Neural cell (in vitro differentiated cells): ENCODE results near the gene BNC2. TPM values are rescaled to one million over a fixed set of nuclear protein-coding genes. Genes with fewer than 3 reads are reported as not detected.

Experiments used
- H2AFZ ChIP-seq: fragments of 200-600, 300-800 bp; sonication (generic), shearing (Covaris generic); 2 replicates; pipeline ENCODE4 v1.6.0; 2014; ENCODE audit warnings: low read depth, mild to moderate bottlenecking, antibody characterized with exemption, low read length, moderate library complexity
- H3F3A ChIP-seq: fragments of 200-600 bp; shearing (Covaris generic); 2 replicates; pipeline ENCODE4 v1.6.1; 2016; ENCODE audit warnings: mild to moderate bottlenecking, moderate library complexity, mixed read lengths, antibody characterized with exemption, low read length; ENCODE audit not compliant: insufficient read depth, poor library complexity, severe bottlenecking
- H3K27ac ChIP-seq: fragments of 200-600, 300-800 bp; sonication (generic), shearing (Covaris generic); 2 replicates; pipeline ENCODE4 v1.5.1; 2014; ENCODE audit warnings: mild to moderate bottlenecking, low read length, moderate library complexity
- H3K27me3 ChIP-seq: fragments of 300-800, 200-600 bp; sonication (generic), shearing (Covaris generic); 2 replicates; pipeline ENCODE4 v1.6.0; 2014; ENCODE audit warnings: mild to moderate bottlenecking, low read depth, low read length, moderate library complexity; ENCODE audit not compliant: insufficient read depth
- H3K36me3 ChIP-seq: fragments of 300-800, 200-600 bp; sonication (generic), shearing (Covaris generic); 2 replicates; pipeline ENCODE4 v1.5.1; 2014; ENCODE audit warnings: mild to moderate bottlenecking, antibody characterized with exemption, low read length, moderate library complexity; ENCODE audit not compliant: insufficient read depth
- H3K4me2 ChIP-seq: fragments of 300-800, 200-600 bp; sonication (generic), shearing (Covaris generic); 2 replicates; pipeline ENCODE4 v1.6.0; 2014; ENCODE audit warnings: mild to moderate bottlenecking, low read length
- H3K4me3 ChIP-seq: fragments of 300-800, 200-600 bp; sonication (generic), shearing (Covaris generic); 2 replicates; pipeline ENCODE4 v1.5.1; 2014; ENCODE audit warnings: mild to moderate bottlenecking, low read length, moderate library complexity
- H3K79me2 ChIP-seq: fragments of 200-600 bp; shearing (Covaris generic); replicated peaks from 2 replicates; pipeline ENCODE4 v1.6.0; 2014; ENCODE audit warnings: mild to moderate bottlenecking, low read length, moderate library complexity; ENCODE audit not compliant: insufficient read depth
- H3K9ac ChIP-seq: fragments of 300-800, 200-600 bp; sonication (generic), shearing (Covaris generic); 2 replicates; pipeline ENCODE4 v1.6.1; 2016; ENCODE audit warnings: mild to moderate bottlenecking, low read length, mixed read lengths
- H3K9me2 ChIP-seq: fragments of 200-600 bp; shearing (Covaris generic); 2 replicates; pipeline ENCODE4 v1.6.1; 2016; ENCODE audit warnings: mild to moderate bottlenecking, low read length, mixed read lengths; ENCODE audit not compliant: insufficient read depth
- H3K9me3 ChIP-seq: fragments of 200-600, 300-800 bp; sonication (generic), shearing (Covaris generic); 2 replicates; pipeline ENCODE4 v1.6.1; 2016; ENCODE audit warnings: mild to moderate bottlenecking, mixed run types, low read length, moderate library complexity, mixed read lengths
- H4K20me1 ChIP-seq: fragments of 200-600 bp; shearing (Covaris generic); 2 replicates; pipeline ENCODE4 v1.6.1; 2016; ENCODE audit warnings: mild to moderate bottlenecking, mixed run types; ENCODE audit not compliant: insufficient read depth
- EP300 ChIP-seq: fragments of 450-650 bp; conservative IDR thresholded peaks from 2 replicates; pipeline ENCODE4 v1.6.1; 2014; ENCODE audit warnings: antibody characterized with exemption, mild to moderate bottlenecking, moderate library complexity; ENCODE audit not compliant: poor library complexity, severe bottlenecking
- EZH2 ChIP-seq: fragments of 200-600, 300-800 bp; shearing (Covaris generic), sonication (generic); IDR thresholded peaks from 2 replicates; pipeline ENCODE4 v1.6.1; 2014; ENCODE audit warnings: antibody characterized with exemption, low read length, borderline replicate concordance, mild to moderate bottlenecking; ENCODE audit not compliant: insufficient read depth, poor library complexity, severe bottlenecking
- MXI1 ChIP-seq: fragments of 450-650 bp; conservative IDR thresholded peaks from 2 replicates; pipeline ENCODE4 v1.6.1; 2014; ENCODE audit warnings: antibody characterized with exemption, mild to moderate bottlenecking; ENCODE audit not compliant: poor library complexity, severe bottlenecking
- POLR2AphosphoS5 ChIP-seq: IDR thresholded peaks from 2 replicates; pipeline ENCODE4 v1.6.1; 2012
- RAD21 ChIP-seq: fragments of 450-650 bp; conservative IDR thresholded peaks from 2 replicates; pipeline ENCODE4 v1.6.1; 2014; ENCODE audit warnings: antibody characterized with exemption, mild to moderate bottlenecking, moderate library complexity
- SMC3 ChIP-seq: fragments of 450-650 bp; conservative IDR thresholded peaks from 2 replicates; pipeline ENCODE4 v1.6.1; 2014; ENCODE audit warnings: antibody characterized with exemption, mild to moderate bottlenecking, moderate library complexity; ENCODE audit not compliant: poor library complexity
- TAF1 ChIP-seq: IDR thresholded peaks from 2 replicates; pipeline ENCODE4 v1.6.1; 2012; ENCODE audit warnings: low read depth
- polyA plus RNA-seq: library from polyadenylated mRNA; depleted of rRNA; stranded (reverse); fragments of >200 nt; gene quantifications from 2 replicates; pipeline ENCODE4 v1.2.3, GENCODE V29; 2014
- TF ChIP-seq, protein P1 (sequence below): IDR thresholded peaks from 2 replicates; pipeline ENCODE4 v1.6.1; 2012; ENCODE audit warnings: borderline replicate concordance
- TF ChIP-seq, protein P2 (sequence below): fragments of 450-650 bp; IDR thresholded peaks from 2 replicates; pipeline ENCODE4 v1.5.1; 2014; ENCODE audit warnings: antibody characterized with exemption, mild to moderate bottlenecking, moderate library complexity; ENCODE audit not compliant: poor library complexity, severe bottlenecking

The BNC2 gene
- polyA plus RNA-seq, 1 donor from 2014 or later: 1.3 TPM

DNA sequence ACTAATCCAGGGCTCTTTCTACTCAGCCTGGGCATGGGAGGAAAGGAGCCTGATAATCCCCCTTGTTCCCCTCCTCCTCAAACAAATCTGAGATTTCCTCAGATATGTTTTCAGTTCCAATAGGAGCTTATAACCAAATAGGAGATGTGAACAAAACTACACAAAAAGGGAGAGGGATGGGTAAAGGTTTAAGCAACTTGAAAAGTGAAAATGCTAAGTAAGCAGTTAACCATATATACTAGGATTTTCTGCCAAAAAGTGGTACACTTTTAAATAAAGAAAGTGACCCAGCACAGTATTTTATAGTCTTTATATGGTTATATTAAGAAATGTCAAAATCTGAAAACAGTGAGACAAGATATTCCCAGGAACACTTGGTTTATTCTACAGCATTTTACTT lies 275.7 kb downstream of the BNC2 start:
- Histone ChIP-seq H3K4me3 (no peak overlapping the region), H3K27ac (no peak overlapping the region), H3K4me2 (no peak overlapping the region), H3K9me2 (no peaks in the 10 kb centered on the region), H3K9me3 (no peaks in the 10 kb centered on the region), H3K36me3 (no peaks in the 10 kb centered on the region), H3K79me2 (no peaks in the 10 kb centered on the region), H3F3A (no peaks in the 10 kb centered on the region), H2AFZ (no peak overlapping the region), H3K9ac (no peak overlapping the region), H3K27me3 (no peaks in the 10 kb centered on the region), H4K20me1 (no peaks in the 10 kb centered on the region)
- TF ChIP-seq EP300 (no peak), TAF1 (no peak), EZH2 (no peak), SMC3 (no peak), POLR2AphosphoS5 (no peak), RAD21 (no peak), MXI1 (no peak)
- TF ChIP-seq, protein P1, sequence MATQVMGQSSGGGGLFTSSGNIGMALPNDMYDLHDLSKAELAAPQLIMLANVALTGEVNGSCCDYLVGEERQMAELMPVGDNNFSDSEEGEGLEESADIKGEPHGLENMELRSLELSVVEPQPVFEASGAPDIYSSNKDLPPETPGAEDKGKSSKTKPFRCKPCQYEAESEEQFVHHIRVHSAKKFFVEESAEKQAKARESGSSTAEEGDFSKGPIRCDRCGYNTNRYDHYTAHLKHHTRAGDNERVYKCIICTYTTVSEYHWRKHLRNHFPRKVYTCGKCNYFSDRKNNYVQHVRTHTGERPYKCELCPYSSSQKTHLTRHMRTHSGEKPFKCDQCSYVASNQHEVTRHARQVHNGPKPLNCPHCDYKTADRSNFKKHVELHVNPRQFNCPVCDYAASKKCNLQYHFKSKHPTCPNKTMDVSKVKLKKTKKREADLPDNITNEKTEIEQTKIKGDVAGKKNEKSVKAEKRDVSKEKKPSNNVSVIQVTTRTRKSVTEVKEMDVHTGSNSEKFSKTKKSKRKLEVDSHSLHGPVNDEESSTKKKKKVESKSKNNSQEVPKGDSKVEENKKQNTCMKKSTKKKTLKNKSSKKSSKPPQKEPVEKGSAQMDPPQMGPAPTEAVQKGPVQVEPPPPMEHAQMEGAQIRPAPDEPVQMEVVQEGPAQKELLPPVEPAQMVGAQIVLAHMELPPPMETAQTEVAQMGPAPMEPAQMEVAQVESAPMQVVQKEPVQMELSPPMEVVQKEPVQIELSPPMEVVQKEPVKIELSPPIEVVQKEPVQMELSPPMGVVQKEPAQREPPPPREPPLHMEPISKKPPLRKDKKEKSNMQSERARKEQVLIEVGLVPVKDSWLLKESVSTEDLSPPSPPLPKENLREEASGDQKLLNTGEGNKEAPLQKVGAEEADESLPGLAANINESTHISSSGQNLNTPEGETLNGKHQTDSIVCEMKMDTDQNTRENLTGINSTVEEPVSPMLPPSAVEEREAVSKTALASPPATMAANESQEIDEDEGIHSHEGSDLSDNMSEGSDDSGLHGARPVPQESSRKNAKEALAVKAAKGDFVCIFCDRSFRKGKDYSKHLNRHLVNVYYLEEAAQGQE: no peak
- TF ChIP-seq, protein P2, sequence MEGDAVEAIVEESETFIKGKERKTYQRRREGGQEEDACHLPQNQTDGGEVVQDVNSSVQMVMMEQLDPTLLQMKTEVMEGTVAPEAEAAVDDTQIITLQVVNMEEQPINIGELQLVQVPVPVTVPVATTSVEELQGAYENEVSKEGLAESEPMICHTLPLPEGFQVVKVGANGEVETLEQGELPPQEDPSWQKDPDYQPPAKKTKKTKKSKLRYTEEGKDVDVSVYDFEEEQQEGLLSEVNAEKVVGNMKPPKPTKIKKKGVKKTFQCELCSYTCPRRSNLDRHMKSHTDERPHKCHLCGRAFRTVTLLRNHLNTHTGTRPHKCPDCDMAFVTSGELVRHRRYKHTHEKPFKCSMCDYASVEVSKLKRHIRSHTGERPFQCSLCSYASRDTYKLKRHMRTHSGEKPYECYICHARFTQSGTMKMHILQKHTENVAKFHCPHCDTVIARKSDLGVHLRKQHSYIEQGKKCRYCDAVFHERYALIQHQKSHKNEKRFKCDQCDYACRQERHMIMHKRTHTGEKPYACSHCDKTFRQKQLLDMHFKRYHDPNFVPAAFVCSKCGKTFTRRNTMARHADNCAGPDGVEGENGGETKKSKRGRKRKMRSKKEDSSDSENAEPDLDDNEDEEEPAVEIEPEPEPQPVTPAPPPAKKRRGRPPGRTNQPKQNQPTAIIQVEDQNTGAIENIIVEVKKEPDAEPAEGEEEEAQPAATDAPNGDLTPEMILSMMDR: no peak

DNA sequence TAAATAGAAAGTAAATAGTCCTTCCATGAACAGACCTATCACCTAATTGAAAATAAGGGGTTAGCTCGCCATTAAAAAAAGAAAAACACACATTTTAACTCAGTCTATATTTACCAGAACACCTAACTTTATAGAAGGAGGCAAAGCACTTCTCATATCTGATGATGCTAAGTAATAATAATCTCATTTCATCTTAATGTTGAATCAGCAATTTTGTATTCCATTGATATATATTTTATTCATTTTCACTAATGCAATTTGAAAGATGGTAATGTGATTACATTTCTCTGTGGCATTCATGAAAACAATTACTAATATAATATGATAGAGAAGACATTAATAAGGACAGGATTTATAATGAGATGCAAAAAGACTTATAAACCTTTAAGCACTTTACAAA lies 276.7 kb downstream of the BNC2 start:
- Histone ChIP-seq H3F3A (no peaks in the 10 kb centered on the region), H3K36me3 (no peaks in the 10 kb centered on the region), H3K27ac (no peak overlapping the region), H3K9me3 (no peaks in the 10 kb centered on the region), H3K79me2 (no peaks in the 10 kb centered on the region), H3K9me2 (no peaks in the 10 kb centered on the region), H4K20me1 (no peaks in the 10 kb centered on the region), H3K4me2 (no peak overlapping the region), H2AFZ (no peak overlapping the region), H3K9ac (no peak overlapping the region), H3K27me3 (no peaks in the 10 kb centered on the region), H3K4me3 (no peak overlapping the region)
- TF ChIP-seq RAD21 (no peak), EZH2 (no peak), POLR2AphosphoS5 (no peak), TAF1 (no peak), SMC3 (no peak), EP300 (no peak), MXI1 (no peak)
